DMS 273 (cell line): ENCODE data around the gene RILP.

Source experiments
- DNase-seq: peaks from one replicate; lab custom pipeline; 2025; ENCODE audit not compliant: unreplicated experiment; lab: John Stamatoyannopoulos, UW

The RILP gene

GRCh38 chr17:1648173-1648962, 1.3 kb downstream of the RILP start:
- peak; percentile 33 for DNase-seq

GRCh38 chr17:1647802-1648171, 1.9 kb downstream of the RILP start:
- DNase-seq: no peak

- no peak for DNase-seq
Observed at GRCh38 chr17:1646199-1646875, 3.3 kb downstream of the RILP start.

GRCh38 chr17:1645207-1646171, 4.2 kb downstream of the RILP start, which contains the start of gene SCARF1:
SCARF1 (minus strand) TSS chr17:1645732; CDS start chr17:1645697, 35 bp downstream.
- no peak for DNase-seq

- no peak for DNase-seq
Observed at GRCh38 chr17:1644493-1645206, 5.0 kb downstream of the RILP start.

- DNase-seq: no peak
Observed at GRCh38 chr17:1643999-1644492, 5.6 kb downstream of the RILP start.

- DNase-seq: peak; percentile 66
Observed at GRCh38 chr17:1643293-1643998, 6.2 kb downstream of the RILP start.

- DNase-seq: no peak
Observed at GRCh38 chr17:1641065-1641403, 8.6 kb downstream of the RILP start.

- peak; percentile 54 for DNase-seq
Observed at GRCh38 chr17:1640329-1641064, 9.2 kb downstream of the RILP start.

GRCh38 chr17:1639549-1640180, 10.0 kb downstream of the RILP start:
- DNase-seq: peak; percentile 18

- DNase-seq: no peak
Observed at GRCh38 chr17:1638624-1639300, 10.9 kb downstream of the RILP start.

GRCh38 chr17:1638171-1638590, 11.5 kb downstream of the RILP start:
- no peak for DNase-seq

GRCh38 chr17:1636732-1637285, 12.9 kb downstream of the RILP start:
- DNase-seq: no peak

GRCh38 chr17:1635675-1636465, 13.8 kb downstream of the RILP start:
- no peak for DNase-seq

GRCh38 chr17:1634841-1635650, 14.6 kb downstream of the RILP start:
- no peak for DNase-seq

- no peak for DNase-seq
Observed at GRCh38 chr17:1630662-1631061, 19.0 kb downstream of the RILP start.
